ENCODE data around the gene NEO1.

The NEO1 gene

DNA sequence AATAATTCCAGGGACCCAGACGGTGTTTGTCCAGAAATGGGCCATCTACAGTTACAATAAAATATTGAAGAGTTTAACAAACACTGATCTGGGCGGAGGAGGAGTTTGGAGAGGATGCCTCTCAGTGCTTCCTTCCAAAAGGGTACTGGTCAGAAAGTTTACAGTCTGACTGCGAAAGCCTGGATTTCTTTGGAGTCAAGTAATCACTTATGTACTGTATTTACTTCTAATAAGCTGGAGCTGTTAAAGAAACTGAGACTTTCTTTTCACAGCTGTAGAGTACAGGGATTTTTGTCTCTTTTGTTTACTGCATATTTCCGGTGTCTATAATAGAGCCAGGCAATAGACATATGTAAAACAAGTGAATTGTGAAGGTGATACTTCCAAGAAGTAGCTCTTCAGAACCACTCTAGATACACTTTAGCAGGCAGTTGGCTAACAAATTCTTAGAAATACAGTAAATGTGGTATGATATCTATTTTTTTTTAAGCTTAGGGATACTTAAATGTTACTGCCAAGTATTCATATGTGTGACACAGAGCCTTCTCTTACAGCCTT, 22.1 kb upstream of the NEO1 start:
- DNase-seq: no peak

DNA sequence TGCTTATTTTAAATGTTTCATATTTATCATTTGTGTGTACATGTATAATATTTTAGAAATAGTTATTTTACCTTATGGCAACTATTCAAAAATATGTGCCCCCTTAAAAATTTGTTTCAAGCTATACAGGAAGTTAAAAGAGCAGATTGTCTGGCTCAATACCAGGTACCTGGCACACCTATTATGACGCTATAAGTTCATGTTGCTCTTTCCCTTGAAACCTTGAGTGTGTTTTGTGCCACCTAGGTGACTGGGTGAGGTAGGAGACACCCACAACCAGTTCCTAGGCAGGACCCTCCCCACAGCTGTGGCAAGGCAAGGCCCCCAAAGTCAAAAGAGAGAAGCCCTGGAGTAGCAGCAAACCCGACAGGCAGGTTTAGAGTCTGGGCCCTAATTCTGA, 20.6 kb upstream of the NEO1 start:
- no peak for DNase-seq

DNA sequence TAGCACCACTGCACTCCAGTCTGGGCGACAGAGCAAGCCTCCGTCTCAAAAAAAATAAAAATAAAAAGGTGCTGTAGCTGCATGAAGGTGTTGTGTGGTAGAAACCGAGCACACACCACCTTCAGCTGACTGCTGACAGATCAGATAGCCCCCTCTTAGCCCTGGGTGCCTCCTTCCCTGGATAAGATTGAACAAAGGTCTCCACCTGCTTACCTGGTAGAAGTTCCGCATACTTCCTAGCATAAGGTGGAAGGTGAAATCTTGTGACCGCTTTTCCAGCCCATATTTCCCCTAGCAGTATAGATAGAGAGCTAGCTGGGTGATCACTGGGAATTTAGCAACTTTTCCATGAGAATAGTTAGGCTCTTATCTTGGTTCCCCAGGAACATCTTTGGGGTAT, 18.7 kb upstream of the NEO1 start:
- DNase-seq: no peak

DNA sequence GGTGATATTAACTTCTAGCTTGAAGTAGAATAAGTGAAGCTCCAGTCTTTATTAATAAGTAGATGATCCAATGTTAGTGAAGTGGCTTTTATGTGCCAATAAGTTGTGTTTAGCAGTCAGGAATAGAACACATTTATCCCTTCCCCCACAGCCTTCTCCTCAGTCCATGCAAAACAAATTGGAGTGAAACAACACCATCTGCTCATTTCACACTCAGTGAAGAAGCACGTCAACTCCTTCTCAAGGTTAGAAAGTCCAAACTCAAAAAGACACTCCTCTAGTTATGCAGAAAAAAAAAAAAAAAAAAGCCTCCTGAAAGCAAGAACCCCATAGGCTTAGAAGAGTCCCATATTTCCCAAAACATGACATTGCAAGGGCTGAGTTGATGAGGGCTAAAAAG, 18.0 kb upstream of the NEO1 start:
- DNase-seq: no peak

DNA sequence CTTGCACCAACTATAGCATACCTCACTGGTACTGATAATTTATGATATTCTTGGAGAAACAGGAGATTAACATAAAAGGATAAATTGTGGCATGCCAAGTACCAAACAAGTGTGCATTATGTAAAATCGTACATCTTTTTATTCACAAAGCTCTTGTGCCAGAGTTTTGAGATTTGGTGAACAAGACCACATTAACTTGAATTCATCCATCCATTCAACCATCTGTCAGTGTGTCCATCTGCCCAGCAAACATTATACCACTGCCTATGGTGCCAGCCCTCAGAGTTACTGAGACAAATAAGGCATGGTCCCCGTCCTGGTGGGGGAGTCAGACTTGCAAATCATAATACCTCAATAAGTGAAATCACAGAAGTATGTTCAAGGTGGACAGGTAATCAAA, 17.0 kb upstream of the NEO1 start:
- DNase-seq: no peak

DNA sequence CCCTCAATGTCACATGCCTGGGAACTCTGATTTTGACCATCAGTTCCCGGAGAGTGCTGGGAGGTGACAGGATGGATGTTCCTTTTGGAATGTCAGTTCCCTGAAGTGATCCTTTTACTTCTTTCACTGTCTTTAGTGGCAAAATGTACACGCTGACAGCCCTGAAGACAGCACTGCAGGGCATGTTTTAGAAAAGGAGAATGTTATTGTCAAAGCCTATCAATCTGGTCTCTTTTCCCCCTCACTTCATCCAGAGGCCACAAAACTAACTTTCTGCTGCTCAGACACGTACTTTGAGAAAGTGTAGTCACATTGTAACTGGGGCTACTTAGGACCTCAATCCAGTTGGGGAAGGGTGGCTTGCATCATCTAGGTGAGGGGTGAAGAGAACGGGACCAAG, 14.0 kb upstream of the NEO1 start:
- no peak for DNase-seq

DNA sequence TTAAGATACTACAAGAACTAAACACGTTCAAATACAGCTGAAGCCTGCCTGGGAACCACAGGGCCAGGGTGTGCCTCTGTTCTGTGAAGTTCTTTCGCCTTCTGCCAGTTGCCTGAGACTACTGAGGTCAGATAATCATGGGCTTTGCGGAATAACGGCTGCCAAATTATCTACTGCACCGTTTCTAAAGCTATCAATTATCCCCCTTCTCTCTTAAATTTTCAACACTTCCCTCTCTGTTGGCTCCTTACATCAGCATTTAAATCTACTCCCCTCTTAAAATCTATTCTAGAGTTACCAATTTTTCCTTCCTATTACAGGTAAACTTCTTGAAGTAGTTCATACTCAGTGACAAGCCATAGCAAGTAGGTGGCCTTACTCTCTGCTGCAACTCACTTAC, 6.2 kb upstream of the NEO1 start:
- DNase-seq: no peak

DNA sequence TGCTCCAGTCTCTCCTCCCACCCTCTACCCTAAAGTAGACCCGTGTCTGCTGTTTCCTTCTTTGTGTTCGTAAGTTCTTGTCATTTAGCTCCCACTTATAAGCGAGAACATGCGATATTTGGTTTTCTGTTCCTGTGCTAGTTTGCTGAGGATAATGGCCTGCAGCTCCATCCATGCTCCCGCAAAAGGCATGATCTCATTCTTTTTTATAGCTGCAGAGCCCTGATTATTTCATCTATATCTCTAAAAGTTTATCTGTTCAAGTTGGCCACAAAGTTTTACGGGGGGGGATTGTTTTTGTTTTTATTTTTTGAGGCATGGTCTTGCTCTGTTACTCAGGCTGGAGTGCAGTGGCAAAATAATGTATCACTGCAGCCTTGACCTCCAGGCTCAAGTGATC, 4.4 kb upstream of the NEO1 start:
- DNase-seq: no peak

DNA sequence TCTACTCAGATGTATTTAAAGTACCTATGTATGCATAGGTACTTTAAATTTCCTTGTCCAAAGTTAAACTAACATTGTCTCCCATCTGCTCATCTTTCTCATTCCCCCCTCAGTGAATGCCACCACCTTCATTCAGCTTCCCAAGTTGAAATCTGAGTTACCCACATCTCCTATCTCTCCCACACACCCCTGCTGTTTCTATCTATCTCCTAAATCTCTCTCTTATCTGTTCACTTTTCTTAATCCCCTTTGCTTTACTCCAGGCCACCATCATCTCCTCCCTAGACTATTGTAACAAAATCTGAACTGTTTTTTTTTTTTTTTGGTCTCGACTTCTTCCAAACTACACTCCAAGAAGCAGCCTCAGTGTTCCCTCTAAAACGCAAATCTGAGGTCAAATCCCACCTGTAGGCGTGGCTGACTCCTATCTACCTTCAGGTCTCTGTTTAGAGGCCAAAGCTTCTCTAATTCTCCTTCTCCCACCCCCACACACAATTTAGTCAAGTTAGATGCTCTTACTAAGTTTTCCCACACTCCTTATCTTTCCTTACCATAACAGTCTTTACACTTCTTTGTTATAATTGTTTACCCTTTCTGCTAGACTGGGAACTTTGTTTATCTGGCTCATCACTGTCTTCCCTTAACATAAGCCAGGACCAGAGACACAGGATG, 3.5 kb upstream of the NEO1 start:
- DNase-seq: no peak

DNA sequence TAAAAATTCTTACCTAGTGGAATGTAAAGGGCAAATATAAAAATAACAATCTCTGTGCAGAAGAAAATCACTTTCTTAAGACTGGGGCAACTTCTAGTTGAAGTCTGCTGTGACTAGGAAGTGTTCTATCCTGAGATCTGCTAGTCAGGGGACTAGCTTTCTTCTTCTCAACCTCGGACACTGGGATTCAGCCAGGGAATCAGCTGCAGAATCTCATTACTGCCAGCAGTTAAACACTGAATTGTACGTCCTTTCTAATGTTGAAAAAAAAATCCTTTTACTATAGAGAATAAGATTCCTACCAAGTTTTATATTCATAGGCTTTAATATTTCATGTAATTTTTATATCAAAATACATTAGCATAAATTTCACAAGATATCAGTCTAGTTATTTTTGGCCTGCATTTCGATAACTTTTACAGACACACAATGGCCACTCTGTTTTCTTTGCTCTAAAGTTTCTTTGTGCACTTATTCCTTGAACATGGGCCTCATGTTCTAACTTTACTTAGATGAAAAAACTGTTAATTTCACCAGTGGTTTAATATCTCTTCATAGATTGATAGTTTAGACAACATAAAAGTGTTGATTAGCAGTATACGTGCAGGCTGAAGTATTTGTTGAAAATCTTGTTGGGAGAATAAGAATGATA, 2.6 kb upstream of the NEO1 start:
- peak in 13 of 51 donors; percentile 3 to 30 (median 11) for DNase-seq

DNA sequence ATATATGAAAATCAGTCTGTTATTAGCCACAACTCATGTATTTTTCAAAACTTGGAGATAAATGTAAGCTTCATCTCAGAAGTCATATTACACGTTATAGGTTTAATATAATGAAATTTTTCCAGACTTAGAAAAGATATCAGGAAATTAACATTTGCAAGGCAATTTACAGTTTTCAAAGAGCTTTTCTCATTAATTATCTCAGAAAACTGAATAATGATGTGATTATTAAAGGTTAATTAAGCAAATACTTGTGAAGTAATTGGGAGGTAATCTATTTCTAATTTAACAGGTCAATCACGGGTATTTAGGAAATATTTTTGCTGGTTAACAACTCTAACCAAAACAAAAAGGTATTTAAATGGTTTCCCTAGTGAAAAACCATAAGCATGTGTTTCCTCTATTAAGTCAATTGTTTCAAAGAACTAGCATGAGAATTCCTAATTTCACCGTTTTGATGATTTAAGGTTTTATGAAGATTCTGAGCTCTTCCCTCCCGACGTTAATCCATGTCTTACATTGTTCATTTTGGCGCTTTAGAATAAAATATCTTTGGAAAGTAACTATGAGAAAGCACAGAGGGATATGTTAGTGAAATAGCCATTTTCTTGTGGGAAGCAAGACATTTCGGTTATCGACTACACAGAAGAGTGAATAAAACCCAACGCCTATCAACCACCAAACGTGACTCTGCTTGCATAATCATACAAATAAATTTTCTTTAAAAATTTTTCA, 1.5 kb upstream of the NEO1 start:
- DNase-seq: peak in 1 of 51 donors; percentile 72

DNA sequence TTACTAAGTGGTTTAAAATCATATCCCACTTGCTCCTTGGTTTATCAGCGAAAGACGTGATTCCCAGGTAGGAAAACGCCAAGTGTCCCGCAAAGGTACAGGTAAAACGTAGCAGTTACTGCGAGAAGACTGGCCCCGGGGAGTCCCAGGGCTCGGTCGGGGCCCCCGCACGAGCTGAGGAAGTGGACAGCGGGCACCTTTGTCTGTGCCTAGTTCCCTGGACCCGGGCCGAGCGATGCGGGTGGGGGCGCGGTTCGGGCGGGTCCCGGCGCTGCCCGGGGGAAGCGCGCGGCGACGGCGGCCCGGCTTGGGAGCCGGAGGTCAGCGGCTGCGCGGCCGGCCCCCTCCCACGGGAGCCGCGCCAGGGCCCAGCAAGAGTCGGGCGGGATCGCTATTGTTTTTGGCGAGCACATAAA, 864 bp upstream of the NEO1 start:
- peak in 49 of 51 donors; percentile 23 to 88 (median 68) for DNase-seq

DNA sequence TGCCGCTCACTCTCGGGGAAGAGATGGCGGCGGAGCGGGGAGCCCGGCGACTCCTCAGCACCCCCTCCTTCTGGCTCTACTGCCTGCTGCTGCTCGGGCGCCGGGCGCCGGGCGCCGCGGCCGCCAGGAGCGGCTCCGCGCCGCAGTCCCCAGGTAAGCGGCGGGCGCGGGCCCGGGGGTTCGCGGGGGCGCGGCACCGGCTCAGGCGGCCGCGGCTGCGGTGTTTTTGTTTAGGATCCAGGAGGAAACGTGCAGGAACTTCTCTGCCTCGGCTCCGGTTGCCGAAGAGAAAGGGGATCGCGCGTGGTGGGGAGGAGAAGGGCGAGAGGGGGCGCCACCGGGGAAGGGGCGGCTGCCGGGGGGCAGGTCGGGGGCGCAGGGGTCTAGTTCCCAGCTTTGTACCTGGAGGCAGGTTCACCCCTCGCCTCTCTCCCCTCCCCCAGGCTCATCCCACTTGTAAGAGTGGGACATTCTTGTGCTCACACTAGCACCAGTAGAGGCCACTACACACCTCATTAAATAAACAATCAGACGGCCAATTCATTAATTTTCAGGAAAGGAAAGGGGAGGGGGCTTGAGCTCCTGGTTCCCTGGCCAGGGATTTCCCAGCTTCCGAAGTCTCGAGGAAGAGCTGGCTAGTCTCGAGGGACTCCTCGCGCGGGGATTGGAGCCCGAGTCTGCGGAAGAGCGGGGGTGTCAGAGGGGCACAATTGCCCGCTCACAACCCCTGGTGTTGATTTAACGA, 562 bp downstream of the NEO1 start:
- DNase-seq: peak in 46 of 51 donors; percentile 14 to 90 (median 53)

DNA sequence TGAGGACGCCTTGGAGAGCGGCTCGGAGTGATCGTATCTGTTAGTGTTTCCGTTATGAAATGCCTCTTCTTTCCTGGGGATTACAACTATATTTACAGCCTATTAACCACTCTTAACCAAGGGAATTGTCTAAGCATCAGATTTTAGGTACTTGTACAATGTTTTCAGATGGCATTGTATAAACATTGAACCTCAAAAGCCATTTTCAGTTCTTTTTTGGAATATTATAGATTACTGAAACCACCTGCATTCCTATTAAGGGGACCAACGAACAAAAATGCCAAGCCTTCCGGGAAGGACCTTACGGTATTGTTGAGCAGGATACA, 1.1 kb downstream of the NEO1 start:
- no peak for DNase-seq

DNA sequence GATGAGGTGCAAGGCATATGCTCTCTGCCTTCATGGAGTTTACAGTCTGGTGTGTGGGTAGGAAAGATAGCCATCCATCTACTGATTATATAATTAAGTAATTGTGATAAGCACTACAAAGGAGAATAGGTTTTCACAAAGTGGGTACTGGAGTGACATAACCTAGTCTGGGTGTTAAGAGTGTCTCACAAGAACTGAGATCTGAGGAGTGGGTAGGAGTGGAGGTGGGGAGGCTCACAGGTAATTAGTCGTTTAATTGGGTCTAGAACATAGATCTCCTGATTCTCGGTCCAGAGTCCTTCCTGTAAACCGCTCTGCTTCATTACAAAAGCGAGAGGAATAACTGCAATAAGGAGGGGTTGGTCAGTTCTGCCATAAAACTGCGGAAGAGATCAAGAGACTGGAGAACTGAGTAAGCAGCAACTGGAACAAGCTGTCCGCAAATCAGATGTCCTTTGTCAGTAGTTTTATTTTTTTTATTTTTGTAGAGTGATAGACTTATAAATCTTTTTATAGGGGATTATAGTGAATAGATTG, 2.2 kb downstream of the NEO1 start:
- DNase-seq: no peak

DNA sequence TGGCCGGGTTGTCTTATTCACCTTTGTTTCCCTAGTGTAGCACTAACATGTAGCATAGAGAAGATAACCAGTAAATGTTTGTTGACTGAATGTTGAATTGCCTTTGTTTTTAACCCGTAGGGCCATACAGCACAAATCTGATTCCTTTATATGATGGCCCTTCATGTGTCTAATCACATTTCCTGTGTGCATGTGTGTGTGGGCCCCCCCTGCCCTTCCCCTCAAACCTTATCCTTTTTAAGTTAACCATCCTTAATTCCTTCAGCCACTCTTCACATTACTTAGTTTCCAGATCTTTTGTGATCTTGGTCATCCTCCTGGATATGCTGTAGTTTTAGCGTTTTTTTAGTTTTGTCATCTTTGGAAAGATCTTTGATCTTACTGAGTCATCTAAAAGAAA, 4.2 kb downstream of the NEO1 start:
- no peak for DNase-seq

DNA sequence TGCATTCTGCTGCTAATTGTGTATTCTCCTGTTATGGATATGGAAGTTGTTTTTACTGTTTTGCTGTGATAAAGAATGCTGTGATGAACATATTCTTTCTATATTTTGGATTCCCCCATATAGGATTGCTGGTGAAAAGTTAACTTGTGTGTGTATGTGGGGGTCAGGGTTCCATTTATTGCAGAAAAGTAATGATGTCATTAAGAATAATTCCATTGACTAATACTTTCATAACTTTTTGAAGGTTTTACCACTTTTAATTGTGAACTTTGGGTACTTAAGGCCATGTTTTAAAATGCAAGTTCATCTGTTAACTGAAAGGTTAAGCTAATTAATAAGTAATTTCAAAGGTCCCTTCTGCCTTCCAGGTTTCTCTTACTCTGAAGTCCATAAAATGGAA, 6.2 kb downstream of the NEO1 start:
- no peak for DNase-seq

DNA sequence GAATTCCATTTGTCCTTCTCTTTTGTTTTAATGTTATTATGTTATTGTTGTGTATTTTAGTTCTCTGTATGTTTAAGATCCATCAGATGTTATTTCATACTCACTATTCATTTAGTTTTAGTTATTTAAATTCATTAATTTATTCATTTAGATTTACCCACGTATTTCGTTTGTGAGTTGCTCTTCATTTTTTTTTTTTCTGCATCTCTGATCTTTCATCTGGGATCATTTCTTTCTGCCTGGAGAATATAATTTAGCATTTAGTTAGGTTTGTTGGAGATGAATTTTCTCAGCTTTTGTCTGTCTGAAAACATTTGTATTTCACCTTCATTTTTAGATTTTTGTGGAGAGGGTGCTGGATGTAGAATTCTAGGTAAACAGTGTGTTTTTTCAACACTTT, 12.9 kb downstream of the NEO1 start:
- no peak for DNase-seq

DNA sequence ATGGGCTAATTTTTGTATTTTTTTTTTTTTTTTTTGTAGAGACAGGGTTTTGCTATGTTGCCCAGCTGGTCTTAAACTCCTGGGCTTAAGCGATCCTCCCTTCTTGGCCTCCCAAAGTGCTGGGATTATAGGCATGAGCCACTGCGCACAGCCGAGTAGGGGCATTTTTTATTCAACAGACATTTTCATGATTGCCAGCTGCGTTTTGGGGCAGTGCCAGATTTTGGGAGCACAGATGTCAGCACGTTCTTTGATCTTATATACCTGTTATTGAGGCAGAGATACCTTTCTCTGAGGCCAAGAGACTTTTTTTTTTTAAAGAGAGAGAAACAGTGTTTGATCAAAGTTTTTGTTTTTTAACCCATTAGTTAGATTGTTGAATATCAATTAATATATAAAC, 16.8 kb downstream of the NEO1 start:
- no peak for DNase-seq

DNA sequence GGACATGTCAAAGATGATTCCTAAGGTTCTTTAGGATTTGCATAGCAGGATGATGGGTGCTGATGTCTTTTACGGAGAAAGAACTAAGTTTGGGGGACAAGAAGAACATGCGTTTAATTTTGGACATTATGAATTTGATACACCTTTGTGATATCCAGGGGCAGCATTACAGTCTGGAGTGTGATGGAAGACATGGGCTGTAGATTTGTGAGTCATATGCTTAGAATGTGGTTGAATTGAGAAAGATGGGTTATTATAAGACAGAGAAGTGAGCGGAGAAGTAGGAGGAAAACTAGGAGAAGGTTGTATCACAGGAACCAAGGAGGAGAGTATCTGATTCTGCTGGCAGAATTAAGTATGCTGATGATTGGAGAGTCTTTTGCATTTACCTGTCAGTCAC, 20.6 kb downstream of the NEO1 start:
- no peak for DNase-seq

DNA sequence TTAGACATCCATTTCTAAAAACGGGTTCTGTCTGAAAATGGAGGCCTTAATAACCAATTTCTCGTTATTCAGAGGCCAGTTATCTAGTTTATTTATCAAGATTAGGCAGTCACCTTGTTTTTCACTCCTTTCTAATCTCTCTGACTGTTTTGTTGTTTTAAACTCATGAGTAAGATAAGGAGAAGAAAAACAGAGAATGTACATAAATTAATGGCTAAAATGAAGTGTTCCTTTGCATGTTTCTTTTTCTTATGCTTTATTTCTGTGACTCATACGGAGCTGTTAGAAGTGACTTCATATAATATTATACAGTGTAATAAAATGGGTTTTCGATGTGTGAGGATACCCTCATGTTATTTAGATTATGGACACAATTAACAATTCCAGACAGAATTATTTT, 22.0 kb downstream of the NEO1 start:
- no peak for DNase-seq
